NCI-H2029 treated with DMSO at 0.1 percent for 48 hours (cell line): ENCODE measurements around the gene FBXO41.
"Not testable (repeated sequence)": the region's sequence is repeated elsewhere in the genome, so short reads cannot be mapped to it uniquely, and the experiment has no call there.

Experiments used
- DNase-seq: peaks from one replicate; lab custom pipeline; 2025; lab: John Stamatoyannopoulos, UW

FBXO41 gene

GRCh38 chr2:73262691-73263429 lies 21.4 kb downstream of the FBXO41 start:
- not testable (repeated sequence) for DNase-seq

GRCh38 chr2:73262108-73262651 lies 22.1 kb downstream of the FBXO41 start:
- no peak for DNase-seq

GRCh38 chr2:73260338-73260984 lies 23.8 kb downstream of the FBXO41 start:
- DNase-seq, result no peak

- no peak for DNase-seq
Measured at GRCh38 chr2:73259704-73260337, 24.5 kb downstream of the FBXO41 start.

- no peak for DNase-seq
Measured at GRCh38 chr2:73259276-73259675, 25.0 kb downstream of the FBXO41 start.

GRCh38 chr2:73258913-73259215 lies 25.4 kb downstream of the FBXO41 start:
- no peak for DNase-seq

GRCh38 chr2:73258186-73258912 lies 25.9 kb downstream of the FBXO41 start:
- DNase-seq, result no peak

- no peak for DNase-seq
Measured at GRCh38 chr2:73257425-73258125, 26.7 kb downstream of the FBXO41 start.

- no peak for DNase-seq
Measured at GRCh38 chr2:73257021-73257420, 27.3 kb downstream of the FBXO41 start.

- no peak for DNase-seq
Measured at GRCh38 chr2:73256618-73256922, 27.7 kb downstream of the FBXO41 start.

GRCh38 chr2:73255907-73256617 lies 28.2 kb downstream of the FBXO41 start:
- no peak for DNase-seq

GRCh38 chr2:73255007-73255644 lies 29.2 kb downstream of the FBXO41 start:
- no peak for DNase-seq

GRCh38 chr2:73254343-73255006 lies 29.8 kb downstream of the FBXO41 start:
- no peak for DNase-seq

- DNase-seq, result no peak
Measured at GRCh38 chr2:73253901-73254300, 30.4 kb downstream of the FBXO41 start.

- no peak for DNase-seq
Measured at GRCh38 chr2:73253400-73253799, 30.9 kb downstream of the FBXO41 start.

- DNase-seq, result no peak
Measured at GRCh38 chr2:73252238-73253027, 31.8 kb downstream of the FBXO41 start.

GRCh38 chr2:73250872-73251846 lies 33.1 kb downstream of the FBXO41 start:
- DNase-seq, result peak; percentile 5

- DNase-seq, result no peak
Measured at GRCh38 chr2:73249636-73250035, 34.6 kb downstream of the FBXO41 start.
